ENCODE data around the gene PNPT1. TPM values are rescaled to one million over a fixed set of nuclear protein-coding genes. Genes with fewer than 3 reads are reported as not detected.

PNPT1 gene
- polyA plus RNA-seq, 1 donor from 2014 or later = 23.4 TPM

- peaks cover 4% of the 10 kb centered on the region for H3K36me3 ChIP-seq (ENCODE audit: insufficient read depth, low read length)
- H4K20me1 ChIP-seq (ENCODE audit: insufficient read depth) = no peaks in the 10 kb centered on the region
- H2AFZ ChIP-seq (ENCODE audit: low read depth, low read length) = no peak overlapping the region
Measured at GRCh38 chr2:55653255-55653654, 40.4 kb downstream of the PNPT1 start.

GRCh38 chr2:55649211-55649610, 44.4 kb downstream of the PNPT1 start:
- Histone ChIP-seq H3K36me3 (ENCODE audit: insufficient read depth, low read length) (peaks cover 4% of the 10 kb centered on the region), H3K79me2 (replicated peaks; ENCODE audit: insufficient read depth, low read length) (no peaks in the 10 kb centered on the region), H3K4me2 (ENCODE audit: low read length) (no peak overlapping the region), H3K4me3 (ENCODE audit: low read length) (no peak overlapping the region), H2AFZ (ENCODE audit: low read depth, low read length) (no peak overlapping the region), H3K27ac (ENCODE audit: low read length) (no peak overlapping the region), H3K9ac (ENCODE audit: low read length) (no peak overlapping the region), H3K9me2 (ENCODE audit: insufficient read depth, low read length) (no peaks in the 10 kb centered on the region), H3K27me3 (ENCODE audit: insufficient read depth, low read depth, low read length) (no peaks in the 10 kb centered on the region), H4K20me1 (ENCODE audit: insufficient read depth) (no peaks in the 10 kb centered on the region), H3K9me3 (ENCODE audit: low read length) (no peaks in the 10 kb centered on the region), H3F3A (ENCODE audit: insufficient read depth, low read length, poor library complexity, severe bottlenecking) (no peaks in the 10 kb centered on the region)
- TF ChIP-seq EP300 (conservative IDR thresholded peaks at IDR 0.05; ENCODE audit: poor library complexity, severe bottlenecking) (no peak), SMC3 (conservative IDR thresholded peaks at IDR 0.05; ENCODE audit: poor library complexity) (no peak), EZH2 (IDR thresholded peaks at IDR 0.05; ENCODE audit: borderline replicate concordance, insufficient read depth, low read length, poor library complexity, severe bottlenecking) (no peak), TAF1 (IDR thresholded peaks at IDR 0.05; ENCODE audit: low read depth) (no peak), REST (IDR thresholded peaks at IDR 0.05; ENCODE audit: borderline replicate concordance) (no peak), MXI1 (conservative IDR thresholded peaks at IDR 0.05; ENCODE audit: poor library complexity, severe bottlenecking) (no peak), CTCF (IDR thresholded peaks at IDR 0.05; ENCODE audit: poor library complexity, severe bottlenecking) (no peak), RAD21 (conservative IDR thresholded peaks at IDR 0.05) (no peak), POLR2AphosphoS5 (IDR thresholded peaks at IDR 0.05) (no peak)

More at GRCh38 chr2:55653255-55653654, 40.4 kb downstream of the PNPT1 start:
- no peak overlapping the region for H3K27ac ChIP-seq (ENCODE audit: low read length)
- H3K4me2 ChIP-seq (ENCODE audit: low read length) = no peak overlapping the region
- H3F3A ChIP-seq (ENCODE audit: insufficient read depth, low read length, poor library complexity, severe bottlenecking) = no peaks in the 10 kb centered on the region
- no peak overlapping the region for H3K4me3 ChIP-seq (ENCODE audit: low read length)
- H3K79me2 ChIP-seq (replicated peaks; ENCODE audit: insufficient read depth, low read length) = no peaks in the 10 kb centered on the region
- H3K9me3 ChIP-seq (ENCODE audit: low read length) = no peaks in the 10 kb centered on the region
- H3K27me3 ChIP-seq (ENCODE audit: insufficient read depth, low read depth, low read length) = no peaks in the 10 kb centered on the region
- no peaks in the 10 kb centered on the region for H3K9me2 ChIP-seq (ENCODE audit: insufficient read depth, low read length)
- TF ChIP-seq MXI1 (conservative IDR thresholded peaks at IDR 0.05; ENCODE audit: poor library complexity, severe bottlenecking) (no peak), SMC3 (conservative IDR thresholded peaks at IDR 0.05; ENCODE audit: poor library complexity) (no peak), EZH2 (IDR thresholded peaks at IDR 0.05; ENCODE audit: borderline replicate concordance, insufficient read depth, low read length, poor library complexity, severe bottlenecking) (no peak), TAF1 (IDR thresholded peaks at IDR 0.05; ENCODE audit: low read depth) (no peak), POLR2AphosphoS5 (IDR thresholded peaks at IDR 0.05) (no peak), EP300 (conservative IDR thresholded peaks at IDR 0.05; ENCODE audit: poor library complexity, severe bottlenecking) (no peak)
- no peak overlapping the region for H3K9ac ChIP-seq (ENCODE audit: low read length)
